Right cardiac atrium (tissue), 5 donors: ENCODE measurements around the gene MIB2. TPM values are rescaled to one million over a fixed set of nuclear protein-coding genes. Genes with fewer than 3 reads are reported as not detected.

Source experiments
- ATAC-seq, 2 donors: fragments of 200-7000 bp; cut with Tn5 transposase; one replicate each; pipeline versions ENCODE4 v1.8.0 to v1.9.1; 2020; ENCODE audit warnings: moderate library complexity in 2 of 2, mild to moderate bottlenecking in 1 of 2
- DNase-seq, 3 donors: peaks; one replicate each; pipeline ENCODE4 v3.0.0-alpha.2; 2020
- H3K27ac ChIP-seq: one replicate; pipeline ENCODE4 v1.5.1; 2013; ENCODE audit warnings: mild to moderate bottlenecking, low read length, control low read depth, moderate library complexity
- H3K27me3 ChIP-seq: one replicate; pipeline ENCODE4 v1.6.1; 2013; ENCODE audit not compliant: control insufficient read depth, insufficient read depth
- H3K4me1 ChIP-seq: one replicate; pipeline ENCODE4 v1.6.1; 2013; ENCODE audit warnings: low read length; ENCODE audit not compliant: control insufficient read depth, insufficient read depth
- H3K4me3 ChIP-seq: one replicate; pipeline ENCODE4 v1.5.1; 2013; ENCODE audit warnings: low read length, control low read depth
- H3K9me3 ChIP-seq: one replicate; pipeline ENCODE4 v1.6.1; 2013; ENCODE audit warnings: low read length; ENCODE audit not compliant: control insufficient read depth
- WGBS: extraction: QIAGEN DNeasy Blood & Tissue Kit; methylation state at CpG from one replicate; pipeline ENCODE4 v1.1.7; 2013; 5-methylcytosine and 5-hydroxymethylcytosine counted together
- intact Hi-C, 4 donors: fragments of 100-400 bp; cut with DNase I; formaldehyde crosslinking; loops; one replicate each; pipeline versions ENCODE4 v1.11.0 to v1.14.0; 2022 to 2023
- polyA plus RNA-seq: library from polyadenylated mRNA; stranded (reverse); fragments of 200-250 nt; gene quantifications from one replicate; pipeline ENCODE4 v1.2.3, GENCODE V29; 2013
- total RNA-seq, 4 donors: library from RNA; stranded (reverse); fragmentation: NEBNext Ultra II Directional; extraction: Animal tissue kit (Norgen Biotek cat#: 25700); gene quantifications; one replicate each; pipeline ENCODE4 v1.2.1, GENCODE V29; 2021
- donor health status: healthy with polysubstance abuse.
- donor health status: DM: no; HTN: yes; CAD: no.
- donor health status: DM: no; HTN: no; CAD: no.
- donor health status: DM: no; HTN: yes; CAD: no; lungs with severe emphysema.
- donor health status: DM: yes; HTN: yes; CAD: no.

The MIB2 gene
- total and polyA plus RNA-seq, 5 donors, result 49.5 to 77.8 (median 57.8) TPM

- DNase-seq (no peak), ATAC-seq (no peak)
Observed at GRCh38 chr1:1599030-1599934, 16.0 kb upstream of the MIB2 start.

GRCh38 chr1:1599935-1600860 is 15.1 kb upstream of the MIB2 start, which contains the start of gene FNDC10:
Gene FNDC10, minus strand, starts transcription at chr1:1600135. Its CDS starts 120 bp downstream, at chr1:1600015.
- no peak for ATAC-seq
- WGBS, result 3% methylated on average over 125 of the region's 125 CpGs
- no peak for DNase-seq
- intact Hi-C loops, result no loop called here
- Histone ChIP-seq H3K27me3 (no peaks in the 10 kb centered on the region), H3K27ac (no peak within 1 kb of the TSS), H3K4me3 (peak within 1 kb of the TSS; percentile 52), H3K9me3 (no peaks in the 10 kb centered on the region), H3K4me1 (no peaks in the 10 kb centered on the region)

More at GRCh38 chr1:1599030-1599934, 16.0 kb upstream of the MIB2 start:
- intact Hi-C loops, result no loop called here
- H3K4me1 ChIP-seq, result no peaks in the 10 kb centered on the region
- no peaks in the 10 kb centered on the region for H3K27me3 ChIP-seq
- no peaks in the 10 kb centered on the region for H3K9me3 ChIP-seq
- whole genome bisulfite sequencing, result 9% methylated on average over 111 of the region's 111 CpGs
- H3K4me3 ChIP-seq, result peak overlapping the region; percentile 52
- H3K27ac ChIP-seq, result no peak overlapping the region

DNA sequence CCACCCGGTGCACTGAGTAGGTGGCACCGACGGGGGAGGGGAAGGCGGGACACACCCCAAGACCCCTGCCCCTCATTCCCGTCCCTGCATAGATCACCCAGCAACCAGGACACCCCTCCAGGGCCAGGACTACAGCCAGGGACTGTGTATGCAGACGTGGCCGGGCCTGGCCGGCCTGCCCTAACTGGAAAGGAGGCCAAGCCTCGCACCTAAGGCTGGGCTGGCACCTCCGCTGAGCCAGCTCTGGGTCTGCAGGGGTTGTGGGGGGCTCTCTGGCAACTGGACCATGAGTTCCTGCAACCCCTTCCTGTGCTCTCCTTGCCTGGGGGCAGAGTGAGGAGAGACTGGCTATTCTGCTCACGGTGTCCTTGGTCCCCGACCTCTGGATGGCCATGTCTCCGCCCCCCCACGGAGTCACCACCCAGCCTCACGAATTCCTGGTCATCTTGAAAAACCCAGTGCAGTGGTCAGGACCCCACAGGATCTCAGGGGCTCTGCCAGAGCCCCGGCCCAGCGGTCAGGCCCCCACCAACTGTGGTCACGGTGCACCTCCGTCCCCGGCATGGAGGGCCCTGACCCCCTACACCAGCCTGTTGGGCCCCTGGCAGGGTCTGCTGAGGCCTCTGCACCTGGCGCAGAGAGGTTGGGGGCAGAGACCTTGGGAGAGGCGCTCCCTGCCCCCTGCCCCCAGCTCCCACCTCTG is 14.3 kb upstream of the MIB2 start:
- DNase-seq, result no peak
- 72% methylated on average over 22 of the region's 22 CpGs for WGBS
- H3K4me3 ChIP-seq, result no peak overlapping the region

GRCh38 chr1:1601564-1602303 is 13.6 kb upstream of the MIB2 start:
- ATAC-seq, result no peak
- DNase-seq, result no peak
- Histone ChIP-seq H3K4me3 (no peak overlapping the region), H3K27me3 (no peaks in the 10 kb centered on the region), H3K9me3 (no peaks in the 10 kb centered on the region), H3K4me1 (no peaks in the 10 kb centered on the region), H3K27ac (no peak overlapping the region)
- whole genome bisulfite sequencing, result 89% methylated on average over 15 of the region's 15 CpGs
- intact Hi-C loops, result no loop called here

More for the DNA sequence above, 14.3 kb upstream of the MIB2 start:
- H3K27ac ChIP-seq, result no peak overlapping the region
- no peaks in the 10 kb centered on the region for H3K4me1 ChIP-seq
- H3K27me3 ChIP-seq, result no peaks in the 10 kb centered on the region
- no peaks in the 10 kb centered on the region for H3K9me3 ChIP-seq
- intact Hi-C loops, result no loop called here
- ATAC-seq, result no peak

DNA sequence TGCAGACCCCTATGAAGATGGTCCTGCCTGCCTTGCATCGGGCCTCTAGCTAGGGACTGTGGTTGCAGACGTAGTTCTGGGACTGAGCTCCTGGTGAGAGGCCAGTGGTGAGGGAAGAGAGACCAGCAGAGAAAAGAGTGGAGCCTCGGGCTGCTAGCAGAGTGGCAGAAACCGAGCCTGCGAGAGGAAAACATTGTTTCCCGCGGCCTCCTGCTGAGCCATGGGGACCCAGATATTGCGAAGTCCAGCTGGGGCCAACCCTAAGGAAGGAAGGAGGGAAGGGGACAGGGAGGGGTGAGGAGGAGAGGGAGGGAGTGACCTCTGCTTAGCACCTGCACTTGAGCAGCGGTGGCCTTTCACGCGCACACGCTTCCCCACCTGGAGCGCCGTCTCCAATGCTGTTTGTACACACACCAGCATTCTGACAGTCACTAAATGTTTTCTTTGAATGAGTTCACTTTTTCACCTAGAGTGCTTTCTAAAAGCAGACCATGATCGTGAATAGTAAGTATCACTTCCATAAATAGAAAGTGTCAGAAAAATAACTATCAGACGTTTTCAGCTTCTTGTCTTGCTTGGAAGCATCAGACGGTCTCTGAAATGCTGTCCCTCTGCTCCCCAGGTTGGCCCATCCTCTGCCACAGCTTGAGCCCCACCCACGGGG is 12.9 kb upstream of the MIB2 start:
- Histone ChIP-seq H3K9me3 (no peaks in the 10 kb centered on the region), H3K27ac (no peak overlapping the region), H3K4me3 (no peak overlapping the region), H3K4me1 (no peaks in the 10 kb centered on the region), H3K27me3 (no peaks in the 10 kb centered on the region)
- ATAC-seq (no peak), DNase-seq (no peak)
- WGBS, result 53% methylated on average over 18 of the region's 18 CpGs
- intact Hi-C loops, result no loop called here

DNA sequence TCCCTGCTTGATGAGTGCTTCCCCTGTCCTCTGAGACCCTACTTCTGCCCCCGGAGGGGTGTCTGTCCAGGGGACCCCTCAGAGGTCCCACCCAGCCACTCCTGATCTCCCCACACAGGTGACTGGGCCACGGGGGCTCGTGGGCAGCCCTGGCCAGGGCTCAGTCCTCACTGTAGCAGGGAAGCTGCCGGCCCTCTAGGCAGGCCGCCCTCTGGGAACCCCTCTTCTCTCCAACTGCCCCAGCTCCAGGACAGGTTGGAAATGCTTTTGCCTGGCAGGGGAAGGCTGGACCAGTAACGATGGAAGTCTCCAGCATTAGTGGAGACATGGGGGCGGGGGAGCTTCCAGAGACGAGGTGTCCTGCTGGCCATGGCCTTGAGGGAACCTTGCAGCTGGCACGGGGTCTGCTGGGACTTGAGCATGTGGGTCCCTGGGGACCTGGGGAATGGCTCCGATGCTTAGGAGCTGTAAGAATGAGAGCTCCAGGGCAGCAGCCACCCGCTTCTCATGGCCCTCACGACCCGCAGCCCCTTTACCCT is 12.3 kb upstream of the MIB2 start:
- WGBS, result 69% methylated on average over 13 of the region's 13 CpGs

GRCh38 chr1:1603671-1604373 is 11.5 kb upstream of the MIB2 start:
- intact Hi-C loops, result no loop called here
- H3K27ac ChIP-seq, result no peak overlapping the region
- H3K4me3 ChIP-seq, result no peak overlapping the region
- no peaks in the 10 kb centered on the region for H3K9me3 ChIP-seq
- 71% methylated on average over 13 of the region's 13 CpGs for WGBS
- no peaks in the 10 kb centered on the region for H3K4me1 ChIP-seq
- ATAC-seq, result no peak
- no peaks in the 10 kb centered on the region for H3K27me3 ChIP-seq
- DNase-seq, result no peak

More for the DNA sequence above, 12.3 kb upstream of the MIB2 start:
- DNase-seq (no peak), ATAC-seq (no peak)
- H3K4me3 ChIP-seq, result no peak overlapping the region
- intact Hi-C loops, result no loop called here
- H3K4me1 ChIP-seq, result no peaks in the 10 kb centered on the region
- H3K9me3 ChIP-seq, result no peaks in the 10 kb centered on the region
- H3K27me3 ChIP-seq, result no peaks in the 10 kb centered on the region
- no peak overlapping the region for H3K27ac ChIP-seq

GRCh38 chr1:1604374-1605033 is 10.8 kb upstream of the MIB2 start:
- ATAC-seq, result no peak
- WGBS, result 83% methylated on average over 15 of the region's 15 CpGs
- Histone ChIP-seq H3K4me1 (no peaks in the 10 kb centered on the region), H3K27ac (no peak overlapping the region), H3K9me3 (no peaks in the 10 kb centered on the region), H3K27me3 (no peaks in the 10 kb centered on the region), H3K4me3 (no peak overlapping the region)
- DNase-seq, result no peak
- intact Hi-C loops, result no loop called here

GRCh38 chr1:1605034-1605591 is 10.2 kb upstream of the MIB2 start:
- 71% methylated on average over 14 of the region's 14 CpGs for WGBS
- Histone ChIP-seq H3K4me1 (no peaks in the 10 kb centered on the region), H3K4me3 (no peak overlapping the region), H3K27ac (no peak overlapping the region), H3K9me3 (no peaks in the 10 kb centered on the region), H3K27me3 (no peaks in the 10 kb centered on the region)
- intact Hi-C loops, result no loop called here
- DNase-seq, result peak in 1 of 3 donors; percentile 55
- ATAC-seq, result no peak
